IMR-90 (cell line): ENCODE results near the gene MRAP. TPM values are rescaled to one million over a fixed set of nuclear protein-coding genes. Genes with fewer than 3 reads are reported as not detected.

ENCODE experiments used
- ATAC-seq: fragments of 200-7000 bp; cut with Tn5 transposase; 2 replicates; pipeline ENCODE4 v1.9.1; 2020; ENCODE audit warnings: low read depth, mild to moderate bottlenecking, moderate library complexity
- BruUV-seq: library from RNA; stranded (reverse); fragments of 400-500 nt; replicated peaks from 2 replicates; lab custom pipeline; 2021; lab: Mats Ljungman, UMichigan
- CTCF ChIA-PET: fragments of 300-600 bp; formaldehyde crosslinking; extraction: SDS; loops from one replicate; lab custom pipeline; 2021; ENCODE audit warnings: antibody characterized with exemption; lab: Yijun Ruan, JAX
- POLR2A ChIA-PET: fragments of 300-600 bp; sonication (Branson Sonifier 250); formaldehyde crosslinking; loops from one replicate; lab custom pipeline; 2022; ENCODE audit warnings: antibody characterized with exemption; ENCODE audit not compliant: unreplicated experiment; lab: Charles Lee
- DNase-seq: peaks from one replicate; pipeline ENCODE4 v3.0.0; 2013
- H2AFZ ChIP-seq: replicated peaks from 2 replicates; pipeline ENCODE3; 2013; ENCODE audit warnings: low read length, mild to moderate bottlenecking; ENCODE audit not compliant: poor library complexity
- H2AK5ac ChIP-seq: 2 replicates; pipeline ENCODE4 v1.6.1; 2013; ENCODE audit warnings: low read depth, low read length, inconsistent platforms
- H2AK9ac ChIP-seq: replicated peaks from 2 replicates; pipeline ENCODE3; 2013; ENCODE audit warnings: mild to moderate bottlenecking, low read depth, low read length, moderate library complexity; ENCODE audit not compliant: poor library complexity
- H2BK120ac ChIP-seq: 2 replicates; pipeline ENCODE4 v1.6.1; 2013; ENCODE audit warnings: low read depth, low read length, inconsistent platforms
- H2BK15ac ChIP-seq: 3 replicates; pipeline ENCODE4 v1.6.1; 2013; ENCODE audit warnings: low read depth, low read length, inconsistent platforms
- H2BK20ac ChIP-seq: 2 replicates; pipeline ENCODE4 v1.6.1; 2013; ENCODE audit warnings: low read depth, mild to moderate bottlenecking, inconsistent platforms, low read length, moderate library complexity
- H2BK5ac ChIP-seq: 2 replicates; pipeline ENCODE4 v1.6.1; 2013; ENCODE audit warnings: mild to moderate bottlenecking, low read depth, low read length, inconsistent platforms; ENCODE audit not compliant: poor library complexity, severe bottlenecking
- H3K14ac ChIP-seq: replicated peaks from 2 replicates; pipeline ENCODE4 v1.6.1; 2013; ENCODE audit warnings: low read depth, low read length, inconsistent platforms
- H3K18ac ChIP-seq: 2 replicates; pipeline ENCODE4 v1.6.1; 2013; ENCODE audit warnings: low read depth, low read length, control low read depth
- H3K23ac ChIP-seq: 2 replicates; pipeline ENCODE4 v1.6.1; 2013; ENCODE audit warnings: low read depth, low read length, inconsistent platforms
- H3K27ac ChIP-seq: 2 replicates; pipeline ENCODE4 v1.5.1; 2013; ENCODE audit warnings: mild to moderate bottlenecking, control low read depth, low read length; ENCODE audit not compliant: insufficient read depth
- H3K27me3 ChIP-seq: 2 replicates; pipeline ENCODE4 v1.6.1; 2013; ENCODE audit warnings: low read length; ENCODE audit not compliant: control insufficient read depth, insufficient read depth
- H3K36me3 ChIP-seq: 2 replicates; pipeline ENCODE4 v1.6.1; 2013; ENCODE audit warnings: low read length, mixed read lengths; ENCODE audit not compliant: control insufficient read depth, insufficient read depth
- H3K4ac ChIP-seq: 2 replicates; pipeline ENCODE4 v1.6.1; 2013; ENCODE audit warnings: low read depth, low read length, inconsistent platforms
- H3K4me1 ChIP-seq: 2 replicates; pipeline ENCODE4 v1.6.1; 2013; ENCODE audit warnings: low read length, mixed read lengths; ENCODE audit not compliant: control insufficient read depth, insufficient read depth
- H3K4me2 ChIP-seq: 2 replicates; pipeline ENCODE4 v1.6.1; 2013; ENCODE audit warnings: low read depth, mild to moderate bottlenecking, control low read depth, low read length, moderate library complexity
- H3K4me3 ChIP-seq: 2 replicates; pipeline ENCODE4 v1.5.1; 2013; ENCODE audit warnings: low read depth, mild to moderate bottlenecking, control low read depth, low read length, moderate library complexity; ENCODE audit not compliant: insufficient read depth
- H3K56ac ChIP-seq: 2 replicates; pipeline ENCODE4 v1.6.1; 2013; ENCODE audit warnings: low read length, inconsistent platforms; ENCODE audit not compliant: insufficient read depth; ENCODE audit errors: extremely low read depth
- H3K79me1 ChIP-seq, 2 experiments: 2 replicates each; pipeline ENCODE4 v1.6.1; 2013; ENCODE audit warnings: low read length in 2 of 2, inconsistent platforms in 1 of 2, low read depth in 1 of 2
- H3K9ac ChIP-seq: 2 replicates; pipeline ENCODE4 v1.6.1; 2013; ENCODE audit warnings: low read depth, low read length, control low read depth
- H3K9me1 ChIP-seq: 2 replicates; pipeline ENCODE4 v1.6.1; 2013; ENCODE audit warnings: low read length, inconsistent platforms; ENCODE audit not compliant: insufficient read depth
- H3K9me3 ChIP-seq: 2 replicates; pipeline ENCODE4 v1.6.1; 2013; ENCODE audit warnings: low read length; ENCODE audit not compliant: control insufficient read depth, insufficient read depth
- H4K20me1 ChIP-seq: 2 replicates; pipeline ENCODE4 v1.6.1; 2013; ENCODE audit warnings: low read length, inconsistent platforms; ENCODE audit not compliant: insufficient read depth
- H4K5ac ChIP-seq: 2 replicates; pipeline ENCODE4 v1.6.1; 2013; ENCODE audit warnings: mild to moderate bottlenecking, low read depth, low read length, control low read depth
- H4K8ac ChIP-seq, 2 experiments: 2 replicates each; pipeline ENCODE4 v1.6.1; 2013; ENCODE audit warnings: low read depth in 2 of 2, low read length in 2 of 2, control low read depth in 1 of 2, inconsistent platforms in 1 of 2
- H4K91ac ChIP-seq: 2 replicates; pipeline ENCODE4 v1.6.1; 2013; ENCODE audit warnings: low read depth, low read length, inconsistent platforms; ENCODE audit not compliant: insufficient read depth
- CEBPB ChIP-seq: IDR thresholded peaks from 2 replicates; pipeline ENCODE4 v1.6.1; 2012; ENCODE audit warnings: low read depth, low read length, improper control_type of control experiment
- CTCF ChIP-seq: conservative IDR thresholded peaks from 2 replicates; pipeline ENCODE4 v1.5.1; 2012; ENCODE audit warnings: mild to moderate bottlenecking, low read depth, low read length, improper control_type of control experiment
- ELK1 ChIP-seq: fragments of 150-350 bp; IDR thresholded peaks from 2 replicates; pipeline ENCODE4 v1.6.1; 2016; ENCODE audit warnings: low read depth, mild to moderate bottlenecking, low read length, moderate library complexity, borderline replicate concordance
- FOS ChIP-seq: fragments of 150-350 bp; IDR thresholded peaks from 2 replicates; pipeline ENCODE4 v1.6.1; 2016; ENCODE audit warnings: low read depth, low read length
- MAFK ChIP-seq: IDR thresholded peaks from 2 replicates; pipeline ENCODE4 v1.6.1; 2012; ENCODE audit warnings: low read depth, low read length, improper control_type of control experiment
- MAZ ChIP-seq: IDR thresholded peaks from 2 replicates; pipeline ENCODE4 v1.6.1; 2012; ENCODE audit warnings: low read depth, mild to moderate bottlenecking, low read length, improper control_type of control experiment, moderate library complexity, borderline replicate concordance
- MXI1 ChIP-seq: IDR thresholded peaks from 2 replicates; pipeline ENCODE4 v1.6.1; 2012; ENCODE audit warnings: low read depth, mild to moderate bottlenecking, low read length, moderate library complexity, borderline replicate concordance
- NFE2L2 ChIP-seq: fragments of 150-350 bp; IDR thresholded peaks from 2 replicates; pipeline ENCODE4 v1.6.1; 2016; ENCODE audit warnings: low read depth, mild to moderate bottlenecking, low read length
- POLR2A ChIP-seq: IDR thresholded peaks from 2 replicates; pipeline ENCODE4 v1.6.1; 2012; ENCODE audit warnings: mild to moderate bottlenecking, low read depth, low read length
- RAD21 ChIP-seq: IDR thresholded peaks from 2 replicates; pipeline ENCODE4 v1.6.1; 2012; ENCODE audit warnings: low read length, improper control_type of control experiment
- RCOR1 ChIP-seq: IDR thresholded peaks from 2 replicates; pipeline ENCODE4 v1.6.1; 2012; ENCODE audit warnings: mild to moderate bottlenecking, low read length, improper control_type of control experiment; ENCODE audit not compliant: insufficient replicate concordance
- RFX5 ChIP-seq: IDR thresholded peaks from 2 replicates; pipeline ENCODE4 v1.8.0; 2012; ENCODE audit warnings: low read depth, mild to moderate bottlenecking, low read length, moderate library complexity
- SMC3 ChIP-seq: fragments of 150-350 bp; IDR thresholded peaks from 2 replicates; pipeline ENCODE4 v1.6.1; 2016; ENCODE audit warnings: low read depth, mild to moderate bottlenecking, antibody characterized with exemption, low read length, moderate library complexity
- WGBS, 2 experiments: methylation state at CpG; one replicate each; pipeline versions ENCODE4 v1.1.5 to v1.1.7; 2013; ENCODE audit warnings: missing lambda C conversion rate in 2 of 2; ENCODE audit not compliant: insufficient read length in 1 of 2; ENCODE audit errors: extremely low coverage in 2 of 2; 5-methylcytosine and 5-hydroxymethylcytosine counted together
- dilution Hi-C: fragments of 300-500 bp; cut with HindIII; formaldehyde crosslinking; loops from one replicate; pipeline ENCODE4 v1.14.3; 2018; ENCODE audit warnings: low sequenced_read_pairs; ENCODE audit not compliant: unreplicated experiment
- in situ Hi-C: fragments of 300-500 bp; cut with MboI; formaldehyde crosslinking; loops from 3 replicates; pipeline ENCODE4 v1.14.3; 2019; ENCODE audit warnings: low sequenced_read_pairs, inconsistent platforms, mixed read lengths
- intact Hi-C: fragments of 100-400 bp; cut with micrococcal nuclease; formaldehyde crosslinking; loops from 2 replicates; pipeline ENCODE4 v1.10.0; 2022
- polyA plus RNA-seq, 3 experiments: library from polyadenylated mRNA; depleted of rRNA; stranded (reverse); fragments of >200 nt; gene quantifications; 2 replicates each; pipeline ENCODE4 v1.2.3, GENCODE V29; 2012; ENCODE audit warnings: low replicate concordance in 1 of 3
- total RNA-seq: library from RNA; depleted of rRNA; stranded (reverse); fragments of >200 nt; gene quantifications from 2 replicates; pipeline ENCODE4 v1.2.3, GENCODE V29; 2012

MRAP gene
- total and polyA plus RNA-seq, 2 of the 4 experiments (the other 2 are of a cell fraction): not detected

- intact Hi-C loops: no loop called here
- no peak for ATAC-seq
- TF ChIP-seq NFE2L2: no peak
- TF ChIP-seq RAD21: no peak
- no peak for TF ChIP-seq FOS
- no peak for TF ChIP-seq POLR2A
- TF ChIP-seq RCOR1: no peak
- no peak for TF ChIP-seq CEBPB
- TF ChIP-seq RFX5: no peak
- no peak for TF ChIP-seq MXI1
- TF ChIP-seq MAFK: no peak
- TF ChIP-seq SMC3: no peak
- no peak for TF ChIP-seq ELK1
- TF ChIP-seq CTCF: no peak
- no peak for TF ChIP-seq MAZ
Observed at GRCh38 chr21:32322103-32322502, 23.4 kb downstream of the MRAP start.

More at GRCh38 chr21:32322103-32322502, 23.4 kb downstream of the MRAP start:
- Histone ChIP-seq H2AK5ac (no peak overlapping the region), H4K20me1 (no peaks in the 10 kb centered on the region; the same call in 1 of the 2 replicates), H3K23ac (no peak overlapping the region), H2BK5ac (no peak overlapping the region), H3K4me2 (no peak overlapping the region), H4K8ac (no peak overlapping the region), H3K4me1 (peaks cover 4% of the 10 kb centered on the region; the same call in 1 of the 2 replicates), H2BK15ac (no peak overlapping the region), H3K18ac (no peak overlapping the region), H3K4ac (no peak overlapping the region), H2BK20ac (no peak overlapping the region), H2AK9ac (no peak overlapping the region), H3K4me3 (no peak overlapping the region), H3K9me3 (no peaks in the 10 kb centered on the region), H3K56ac (no peak overlapping the region), H4K5ac (no peak overlapping the region), H3K9ac (no peak overlapping the region), H2AFZ (no peak overlapping the region), H3K27ac (no peak overlapping the region), H4K91ac (no peak overlapping the region), H3K36me3 (peaks cover 72% of the 10 kb centered on the region), H3K9me1 (peaks cover 3% of the 10 kb centered on the region; the same call in 1 of the 2 replicates), H2BK120ac (no peak overlapping the region), H3K79me1 (peaks cover 3 to 25% of the 10 kb centered on the region in 2 experiments; a peak in 3 of 4 replicates), H3K27me3 (no peaks in the 10 kb centered on the region), H3K14ac (no peak overlapping the region)
- BruUV-seq: no TSS peak
- DNase-seq: no peak
- CTCF ChIA-PET: no interaction called here
- in situ Hi-C loops: no loop called here
- dilution Hi-C loops: no loop called here
- POLR2A ChIA-PET: no interaction called here
- 98% methylated on average over 8 of the region's 12 CpGs; no CpG with 5 or more reads in 1 of the 2 experiments for WGBS, 2 experiments
